H9 (cell line): ENCODE data around the gene CLNS1A. TPM values are rescaled to one million over a fixed set of nuclear protein-coding genes. Genes with fewer than 3 reads are reported as not detected.

ENCODE experiments used
- DNase-seq: peaks from one replicate; pipeline ENCODE4 v3.0.0-alpha.2; 2017
- H2AFZ ChIP-seq: one replicate; pipeline ENCODE4 v1.6.1; 2013; ENCODE audit warnings: mild to moderate bottlenecking, low read length, control low read depth, moderate library complexity
- H2AK5ac ChIP-seq: 2 replicates; pipeline ENCODE4 v1.6.1; 2013; ENCODE audit warnings: low read length, control low read depth, mixed read lengths; ENCODE audit not compliant: insufficient read length
- H2BK120ac ChIP-seq: one replicate; pipeline ENCODE4 v1.6.1; 2013; ENCODE audit warnings: low read depth, mild to moderate bottlenecking, low read length, control low read depth, inconsistent platforms; ENCODE audit not compliant: poor library complexity, severe bottlenecking
- H2BK12ac ChIP-seq: 2 replicates; pipeline ENCODE4 v1.6.1; 2013; ENCODE audit warnings: low read length, control low read depth, mixed read lengths, low read depth; ENCODE audit not compliant: insufficient read length
- H2BK15ac ChIP-seq: 2 replicates; pipeline ENCODE4 v1.6.1; 2013; ENCODE audit warnings: low read depth, low read length, control low read depth
- H2BK20ac ChIP-seq: one replicate; pipeline ENCODE4 v1.6.1; 2013; ENCODE audit warnings: low read depth, mild to moderate bottlenecking, low read length, control low read depth, inconsistent platforms; ENCODE audit not compliant: poor library complexity, severe bottlenecking
- H2BK5ac ChIP-seq: 2 replicates; pipeline ENCODE4 v1.6.1; 2013; ENCODE audit warnings: low read length, control low read depth, mixed read lengths; ENCODE audit not compliant: insufficient read length
- H3K14ac ChIP-seq: 2 replicates; pipeline ENCODE4 v1.6.1; 2013; ENCODE audit warnings: low read length, control low read depth; ENCODE audit not compliant: insufficient read depth
- H3K18ac ChIP-seq: 2 replicates; pipeline ENCODE4 v1.6.1; 2013; ENCODE audit warnings: low read depth, mild to moderate bottlenecking, mixed read lengths, low read length, control low read depth; ENCODE audit not compliant: insufficient read length
- H3K23ac ChIP-seq: 2 replicates; pipeline ENCODE4 v1.6.1; 2013; ENCODE audit warnings: low read length, control low read depth, mixed read lengths, low read depth; ENCODE audit not compliant: insufficient read length
- H3K23me2 ChIP-seq: 2 replicates; pipeline ENCODE4 v1.6.1; 2013; ENCODE audit warnings: low read depth, mild to moderate bottlenecking, mixed read lengths, low read length, control low read depth; ENCODE audit not compliant: insufficient read length, poor library complexity, severe bottlenecking
- H3K27ac ChIP-seq: 2 replicates; pipeline ENCODE4 v1.5.1; 2013; ENCODE audit warnings: low read length, control low read depth, mixed read lengths, low read depth; ENCODE audit not compliant: insufficient read length
- H3K27me3 ChIP-seq: 2 replicates; pipeline ENCODE4 v1.6.1; 2013; ENCODE audit warnings: low read length, control low read depth, inconsistent platforms; ENCODE audit not compliant: insufficient read depth
- H3K4ac ChIP-seq: 2 replicates; pipeline ENCODE4 v1.6.1; 2013; ENCODE audit warnings: low read depth, mild to moderate bottlenecking, control low read depth, inconsistent platforms, low read length, moderate library complexity
- H3K4me1 ChIP-seq: 2 replicates; pipeline ENCODE4 v1.6.1; 2013; ENCODE audit warnings: low read length, control low read depth, inconsistent platforms; ENCODE audit not compliant: insufficient read depth
- H3K4me2 ChIP-seq: 2 replicates; pipeline ENCODE4 v1.6.1; 2013; ENCODE audit warnings: low read length, control low read depth, mixed read lengths; ENCODE audit not compliant: insufficient read length, insufficient read depth
- H3K56ac ChIP-seq: 2 replicates; pipeline ENCODE4 v1.6.1; 2013; ENCODE audit warnings: low read depth, mild to moderate bottlenecking, mixed read lengths, low read length, control low read depth; ENCODE audit not compliant: insufficient read length
- H3K79me1 ChIP-seq: 2 replicates; pipeline ENCODE4 v1.6.1; 2013; ENCODE audit warnings: low read depth, mild to moderate bottlenecking, moderate library complexity, low read length, control low read depth, inconsistent platforms; ENCODE audit not compliant: insufficient read depth, poor library complexity, severe bottlenecking
- H3K79me2 ChIP-seq: 2 replicates; pipeline ENCODE4 v1.6.1; 2013; ENCODE audit warnings: low read length, control low read depth, inconsistent platforms; ENCODE audit not compliant: insufficient read depth
- H3K9ac ChIP-seq: 2 replicates; pipeline ENCODE4 v1.6.1; 2013; ENCODE audit warnings: low read length, control low read depth, mixed read lengths; ENCODE audit not compliant: insufficient read length; ENCODE audit errors: extremely low read depth
- H3K9me3 ChIP-seq: one replicate; pipeline ENCODE4 v1.6.1; 2013; ENCODE audit warnings: low read depth, low read length, inconsistent platforms; ENCODE audit not compliant: control insufficient read depth
- H3T11ph ChIP-seq: one replicate; pipeline ENCODE4 v1.6.1; 2013; ENCODE audit warnings: mild to moderate bottlenecking, low read length, control low read depth, inconsistent platforms
- H4K20me1 ChIP-seq: one replicate; pipeline ENCODE4 v1.6.1; 2013; ENCODE audit not compliant: control insufficient read depth, insufficient read length, insufficient read depth
- H4K5ac ChIP-seq: 2 replicates; pipeline ENCODE4 v1.6.1; 2013; ENCODE audit warnings: low read depth, mild to moderate bottlenecking, mixed read lengths, low read length, control low read depth; ENCODE audit not compliant: insufficient read length
- H4K8ac ChIP-seq: replicated peaks from 2 replicates; pipeline ENCODE4 v1.6.1; 2013; ENCODE audit warnings: low read length, control low read depth, mixed read lengths, low read depth; ENCODE audit not compliant: insufficient read length
- H4K91ac ChIP-seq: 2 replicates; pipeline ENCODE4 v1.6.1; 2013; ENCODE audit warnings: low read depth, mild to moderate bottlenecking, moderate library complexity, mixed read lengths, low read length, control low read depth; ENCODE audit not compliant: insufficient read length
- H3K27ac Mint-ChIP-seq, 3 experiments: 2 replicates in 2 of 3; 3 replicates in 1 of 3; pipeline ENCODE4 v1.8.0; 2020 to 2021; ENCODE audit warnings: mixed read lengths in 3 of 3, mild to moderate bottlenecking in 1 of 3, moderate library complexity in 1 of 3
- H3K27me3 Mint-ChIP-seq: 2 replicates; pipeline ENCODE4 v1.8.0; 2021; ENCODE audit warnings: low read depth, mild to moderate bottlenecking, moderate library complexity, mixed read lengths
- H3K36me3 Mint-ChIP-seq, 3 experiments: 2 replicates in 2 of 3; 3 replicates in 1 of 3; pipeline ENCODE4 v1.8.0; 2020 to 2021; ENCODE audit warnings: low read depth in 3 of 3, mixed read lengths in 3 of 3; ENCODE audit not compliant: insufficient read depth in 1 of 3
- H3K4me1 Mint-ChIP-seq, 2 experiments: 2 replicates each; pipeline ENCODE4 v1.8.0; 2020; ENCODE audit warnings: mixed read lengths in 2 of 2
- H3K4me3 Mint-ChIP-seq, 2 experiments: 2 replicates in 1 of 2; 3 replicates in 1 of 2; pipeline ENCODE4 v1.8.0; 2020 to 2021; ENCODE audit warnings: mild to moderate bottlenecking in 2 of 2, mixed read lengths in 2 of 2, moderate library complexity in 1 of 2
- H3K9me3 Mint-ChIP-seq, 2 experiments: 2 replicates in 1 of 2; 3 replicates in 1 of 2; pipeline ENCODE4 v1.8.0; 2020; ENCODE audit warnings: mild to moderate bottlenecking in 2 of 2, mixed read lengths in 2 of 2, moderate library complexity in 1 of 2
- CTCF ChIP-seq: fragments of 200-600 bp; sonication (generic); conservative IDR thresholded peaks from 3 replicates; pipeline ENCODE4 v1.8.0; 2021; ENCODE audit warnings: antibody characterized with exemption, mild to moderate bottlenecking
- WGBS: extraction: QIAGEN DNeasy Blood & Tissue Kit; methylation state at CpG from one replicate; pipeline ENCODE4 v1.1.7; 2013; ENCODE audit warnings: missing lambda C conversion rate, low lambda C conversion rate, mixed read lengths; ENCODE audit not compliant: insufficient read length; ENCODE audit errors: extremely low coverage; 5-methylcytosine and 5-hydroxymethylcytosine counted together
- total RNA-seq: library from RNA; stranded (reverse); gene quantifications from 2 replicates; pipeline ENCODE4 v1.2.1, GENCODE V29; 2021

CLNS1A gene
- total RNA-seq, 1 experiment from 2014 or later: 165 TPM

DNA sequence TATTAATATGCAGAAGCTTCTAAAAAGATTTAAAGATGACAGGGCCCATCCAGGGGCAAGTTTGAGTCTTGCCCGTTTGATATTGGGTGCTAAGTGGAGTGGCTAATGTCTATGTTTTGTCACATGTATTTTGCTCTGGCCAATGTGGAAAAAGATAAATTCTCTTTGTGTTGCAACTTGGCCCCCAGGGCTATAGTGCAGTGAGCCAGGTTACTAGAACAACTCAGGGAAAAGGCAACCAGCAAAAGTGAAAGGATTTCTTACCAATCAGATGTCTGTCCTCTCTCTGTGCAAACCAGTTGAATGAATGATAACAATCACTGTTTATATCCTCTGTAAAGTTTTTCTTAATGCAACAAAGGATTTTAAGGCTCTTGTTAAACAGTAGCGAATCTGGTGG is 4.6 kb upstream of the CLNS1A start:
- H3K27me3 Mint-ChIP-seq: no peaks in the 10 kb centered on the region; the same call in 1 of the 2 replicates
- no peaks in the 10 kb centered on the region for H4K20me1 ChIP-seq
- no peak overlapping the region for H4K8ac ChIP-seq
- peaks cover 9% of the 10 kb centered on the region for H3K23me2 ChIP-seq
- no peak for TF ChIP-seq CTCF
- H4K5ac ChIP-seq: no peak overlapping the region
- H3K27me3 ChIP-seq: no peaks in the 10 kb centered on the region
- H3K14ac ChIP-seq: no peak overlapping the region
- peaks cover 13 to 18% of the 10 kb centered on the region in 2 experiments for H3K4me1 Mint-ChIP-seq
- no peak overlapping the region for H3K18ac ChIP-seq
- H3K36me3 Mint-ChIP-seq: peaks cover 0 to 1% (median 0%) of the 10 kb centered on the region in 3 experiments; a peak in 1 of 7 replicates
- H3K4me3 Mint-ChIP-seq: no peak overlapping the region
- no peak overlapping the region for H2BK120ac ChIP-seq
- no peak overlapping the region for H2AFZ ChIP-seq
- H2AK5ac ChIP-seq: no peak overlapping the region
- no peak overlapping the region for H3T11ph ChIP-seq
- H2BK20ac ChIP-seq: no peak overlapping the region
- no peak overlapping the region for H2BK15ac ChIP-seq
- H3K4me2 ChIP-seq: no peak overlapping the region
- H2BK12ac ChIP-seq: no peak overlapping the region
- no peaks in the 10 kb centered on the region for H3K79me2 ChIP-seq
- no peaks in the 10 kb centered on the region for H3K79me1 ChIP-seq
- no peaks in the 10 kb centered on the region for H3K9me3 ChIP-seq
- no CpG with 5 or more reads among the region's 2 CpGs for WGBS
- H3K27ac Mint-ChIP-seq: no peak overlapping the region
- no peak overlapping the region for H3K23ac ChIP-seq
- no peak overlapping the region for H3K56ac ChIP-seq
- no peak overlapping the region for H3K9ac ChIP-seq
- DNase-seq: no peak
- H3K4ac ChIP-seq: no peak overlapping the region
- H3K27ac ChIP-seq: no peak overlapping the region
- H2BK5ac ChIP-seq: no peak overlapping the region
- peaks cover 0 to 3% of the 10 kb centered on the region in 2 experiments; a peak in 2 of 5 replicates for H3K9me3 Mint-ChIP-seq
- H4K91ac ChIP-seq: no peak overlapping the region
- H3K4me1 ChIP-seq: no peaks in the 10 kb centered on the region
